H9 (cell line): ENCODE data around the gene KISS1R. TPM values are rescaled to one million over a fixed set of nuclear protein-coding genes. Genes with fewer than 3 reads are reported as not detected.
A peak's percentile ranks its signal among the peaks of the same experiment; 100 is the strongest.

Source experiments
- DNase-seq: peaks from one replicate; pipeline ENCODE4 v3.0.0-alpha.2; 2017
- H2AFZ ChIP-seq: one replicate; pipeline ENCODE4 v1.6.1; 2013; ENCODE audit warnings: mild to moderate bottlenecking, low read length, control low read depth, moderate library complexity
- H2AK5ac ChIP-seq: 2 replicates; pipeline ENCODE4 v1.6.1; 2013; ENCODE audit warnings: low read length, control low read depth, mixed read lengths; ENCODE audit not compliant: insufficient read length
- H2BK120ac ChIP-seq: one replicate; pipeline ENCODE4 v1.6.1; 2013; ENCODE audit warnings: low read depth, mild to moderate bottlenecking, low read length, control low read depth, inconsistent platforms; ENCODE audit not compliant: poor library complexity, severe bottlenecking
- H2BK12ac ChIP-seq: 2 replicates; pipeline ENCODE4 v1.6.1; 2013; ENCODE audit warnings: low read length, control low read depth, mixed read lengths, low read depth; ENCODE audit not compliant: insufficient read length
- H2BK15ac ChIP-seq: 2 replicates; pipeline ENCODE4 v1.6.1; 2013; ENCODE audit warnings: low read depth, low read length, control low read depth
- H2BK20ac ChIP-seq: one replicate; pipeline ENCODE4 v1.6.1; 2013; ENCODE audit warnings: low read depth, mild to moderate bottlenecking, low read length, control low read depth, inconsistent platforms; ENCODE audit not compliant: poor library complexity, severe bottlenecking
- H2BK5ac ChIP-seq: 2 replicates; pipeline ENCODE4 v1.6.1; 2013; ENCODE audit warnings: low read length, control low read depth, mixed read lengths; ENCODE audit not compliant: insufficient read length
- H3K14ac ChIP-seq: 2 replicates; pipeline ENCODE4 v1.6.1; 2013; ENCODE audit warnings: low read length, control low read depth; ENCODE audit not compliant: insufficient read depth
- H3K18ac ChIP-seq: 2 replicates; pipeline ENCODE4 v1.6.1; 2013; ENCODE audit warnings: low read depth, mild to moderate bottlenecking, mixed read lengths, low read length, control low read depth; ENCODE audit not compliant: insufficient read length
- H3K23ac ChIP-seq: 2 replicates; pipeline ENCODE4 v1.6.1; 2013; ENCODE audit warnings: low read length, control low read depth, mixed read lengths, low read depth; ENCODE audit not compliant: insufficient read length
- H3K23me2 ChIP-seq: 2 replicates; pipeline ENCODE4 v1.6.1; 2013; ENCODE audit warnings: low read depth, mild to moderate bottlenecking, mixed read lengths, low read length, control low read depth; ENCODE audit not compliant: insufficient read length, poor library complexity, severe bottlenecking
- H3K27ac ChIP-seq: 2 replicates; pipeline ENCODE4 v1.5.1; 2013; ENCODE audit warnings: low read length, control low read depth, mixed read lengths, low read depth; ENCODE audit not compliant: insufficient read length
- H3K27me3 ChIP-seq: 2 replicates; pipeline ENCODE4 v1.6.1; 2013; ENCODE audit warnings: low read length, control low read depth, inconsistent platforms; ENCODE audit not compliant: insufficient read depth
- H3K4ac ChIP-seq: 2 replicates; pipeline ENCODE4 v1.6.1; 2013; ENCODE audit warnings: low read depth, mild to moderate bottlenecking, control low read depth, inconsistent platforms, low read length, moderate library complexity
- H3K4me1 ChIP-seq: 2 replicates; pipeline ENCODE4 v1.6.1; 2013; ENCODE audit warnings: low read length, control low read depth, inconsistent platforms; ENCODE audit not compliant: insufficient read depth
- H3K4me2 ChIP-seq: 2 replicates; pipeline ENCODE4 v1.6.1; 2013; ENCODE audit warnings: low read length, control low read depth, mixed read lengths; ENCODE audit not compliant: insufficient read length, insufficient read depth
- H3K56ac ChIP-seq: 2 replicates; pipeline ENCODE4 v1.6.1; 2013; ENCODE audit warnings: low read depth, mild to moderate bottlenecking, mixed read lengths, low read length, control low read depth; ENCODE audit not compliant: insufficient read length
- H3K79me1 ChIP-seq: 2 replicates; pipeline ENCODE4 v1.6.1; 2013; ENCODE audit warnings: low read depth, mild to moderate bottlenecking, moderate library complexity, low read length, control low read depth, inconsistent platforms; ENCODE audit not compliant: insufficient read depth, poor library complexity, severe bottlenecking
- H3K79me2 ChIP-seq: 2 replicates; pipeline ENCODE4 v1.6.1; 2013; ENCODE audit warnings: low read length, control low read depth, inconsistent platforms; ENCODE audit not compliant: insufficient read depth
- H3K9ac ChIP-seq: 2 replicates; pipeline ENCODE4 v1.6.1; 2013; ENCODE audit warnings: low read length, control low read depth, mixed read lengths; ENCODE audit not compliant: insufficient read length; ENCODE audit errors: extremely low read depth
- H3K9me3 ChIP-seq: one replicate; pipeline ENCODE4 v1.6.1; 2013; ENCODE audit warnings: low read depth, low read length, inconsistent platforms; ENCODE audit not compliant: control insufficient read depth
- H3T11ph ChIP-seq: one replicate; pipeline ENCODE4 v1.6.1; 2013; ENCODE audit warnings: mild to moderate bottlenecking, low read length, control low read depth, inconsistent platforms
- H4K20me1 ChIP-seq: one replicate; pipeline ENCODE4 v1.6.1; 2013; ENCODE audit not compliant: control insufficient read depth, insufficient read length, insufficient read depth
- H4K5ac ChIP-seq: 2 replicates; pipeline ENCODE4 v1.6.1; 2013; ENCODE audit warnings: low read depth, mild to moderate bottlenecking, mixed read lengths, low read length, control low read depth; ENCODE audit not compliant: insufficient read length
- H4K8ac ChIP-seq: replicated peaks from 2 replicates; pipeline ENCODE4 v1.6.1; 2013; ENCODE audit warnings: low read length, control low read depth, mixed read lengths, low read depth; ENCODE audit not compliant: insufficient read length
- H4K91ac ChIP-seq: 2 replicates; pipeline ENCODE4 v1.6.1; 2013; ENCODE audit warnings: low read depth, mild to moderate bottlenecking, moderate library complexity, mixed read lengths, low read length, control low read depth; ENCODE audit not compliant: insufficient read length
- H3K27ac Mint-ChIP-seq, 3 experiments: 2 replicates in 2 of 3; 3 replicates in 1 of 3; pipeline ENCODE4 v1.8.0; 2020 to 2021; ENCODE audit warnings: mixed read lengths in 3 of 3, mild to moderate bottlenecking in 1 of 3, moderate library complexity in 1 of 3
- H3K27me3 Mint-ChIP-seq: 2 replicates; pipeline ENCODE4 v1.8.0; 2021; ENCODE audit warnings: low read depth, mild to moderate bottlenecking, moderate library complexity, mixed read lengths
- H3K36me3 Mint-ChIP-seq, 3 experiments: 2 replicates in 2 of 3; 3 replicates in 1 of 3; pipeline ENCODE4 v1.8.0; 2020 to 2021; ENCODE audit warnings: low read depth in 3 of 3, mixed read lengths in 3 of 3; ENCODE audit not compliant: insufficient read depth in 1 of 3
- H3K4me1 Mint-ChIP-seq, 2 experiments: 2 replicates each; pipeline ENCODE4 v1.8.0; 2020; ENCODE audit warnings: mixed read lengths in 2 of 2
- H3K4me3 Mint-ChIP-seq, 2 experiments: 2 replicates in 1 of 2; 3 replicates in 1 of 2; pipeline ENCODE4 v1.8.0; 2020 to 2021; ENCODE audit warnings: mild to moderate bottlenecking in 2 of 2, mixed read lengths in 2 of 2, moderate library complexity in 1 of 2
- H3K9me3 Mint-ChIP-seq, 2 experiments: 2 replicates in 1 of 2; 3 replicates in 1 of 2; pipeline ENCODE4 v1.8.0; 2020; ENCODE audit warnings: mild to moderate bottlenecking in 2 of 2, mixed read lengths in 2 of 2, moderate library complexity in 1 of 2
- WGBS: extraction: QIAGEN DNeasy Blood & Tissue Kit; methylation state at CpG from one replicate; pipeline ENCODE4 v1.1.7; 2013; ENCODE audit warnings: missing lambda C conversion rate, low lambda C conversion rate, mixed read lengths; ENCODE audit not compliant: insufficient read length; ENCODE audit errors: extremely low coverage; 5-methylcytosine and 5-hydroxymethylcytosine counted together
- total RNA-seq: library from RNA; stranded (reverse); gene quantifications from 2 replicates; pipeline ENCODE4 v1.2.1, GENCODE V29; 2021
- TF ChIP-seq, protein P1 (sequence below): fragments of 200-600 bp; sonication (generic); conservative IDR thresholded peaks from 3 replicates; pipeline ENCODE4 v1.8.0; 2021; ENCODE audit warnings: antibody characterized with exemption, mild to moderate bottlenecking

The KISS1R gene
- total RNA-seq, 1 experiment from 2014 or later = 3.3 TPM

DNA sequence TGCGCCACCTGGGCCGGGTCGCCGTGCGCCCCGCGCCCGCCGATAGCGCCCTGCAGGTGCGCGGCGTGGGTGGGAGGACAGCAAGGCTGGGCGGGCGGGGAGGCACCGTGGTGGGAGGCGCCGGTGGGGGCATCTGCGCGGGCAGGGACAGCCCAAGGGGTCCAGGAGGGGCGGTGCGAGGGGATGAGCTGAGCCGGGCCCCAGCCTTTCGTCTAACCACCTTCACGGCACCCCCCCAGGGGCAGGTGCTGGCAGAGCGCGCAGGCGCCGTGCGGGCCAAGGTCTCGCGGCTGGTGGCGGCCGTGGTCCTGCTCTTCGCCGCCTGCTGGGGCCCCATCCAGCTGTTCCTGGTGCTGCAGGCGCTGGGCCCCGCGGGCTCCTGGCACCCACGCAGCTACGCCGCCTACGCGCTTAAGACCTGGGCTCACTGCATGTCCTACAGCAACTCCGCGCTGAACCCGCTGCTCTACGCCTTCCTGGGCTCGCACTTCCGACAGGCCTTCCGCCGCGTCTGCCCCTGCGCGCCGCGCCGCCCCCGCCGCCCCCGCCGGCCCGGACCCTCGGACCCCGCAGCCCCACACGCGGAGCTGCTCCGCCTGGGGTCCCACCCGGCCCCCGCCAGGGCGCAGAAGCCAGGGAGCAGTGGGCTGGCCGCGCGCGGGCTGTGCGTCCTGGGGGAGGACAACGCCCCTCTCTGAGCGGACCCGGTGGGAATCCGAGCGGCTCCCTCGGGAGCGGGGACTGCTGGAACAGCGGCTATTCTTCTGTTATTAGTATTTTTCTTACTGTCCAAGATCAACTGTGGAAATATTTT lies 3.1 kb downstream of the KISS1R start:
- peaks cover 19% of the 10 kb centered on the region; the same call in 1 of the 2 replicates for H3K27me3 ChIP-seq

More for the DNA sequence above, 3.1 kb downstream of the KISS1R start:
- Mint-ChIP-seq H3K27ac (no peak overlapping the region), H3K9me3 (peaks cover 0 to 3% of the 10 kb centered on the region in 2 experiments; a peak in 2 of 5 replicates), H3K4me1 (peaks cover 5 to 8% of the 10 kb centered on the region in 2 experiments; a peak in 3 of 4 replicates), H3K27me3 (peaks cover 64% of the 10 kb centered on the region), H3K4me3 (peak overlapping the region; percentile 9 to 69; a peak in 4 of 5 replicates), H3K36me3 (peaks cover 0 to 2% (median 0%) of the 10 kb centered on the region in 3 experiments; a peak in 1 of 7 replicates)
- H3K4me1 ChIP-seq = no peaks in the 10 kb centered on the region
- no peak overlapping the region for H4K8ac ChIP-seq
- no peak overlapping the region for H3K56ac ChIP-seq
- DNase-seq = no peak
- no peak overlapping the region for H2AFZ ChIP-seq
- H3K79me2 ChIP-seq = no peaks in the 10 kb centered on the region
- H3T11ph ChIP-seq = no peak overlapping the region
- H2BK5ac ChIP-seq = no peak overlapping the region
- H2BK12ac ChIP-seq = no peak overlapping the region
- H2BK15ac ChIP-seq = no peak overlapping the region
- H3K4me2 ChIP-seq = peak overlapping the region; percentile 23
- no peak overlapping the region for H3K14ac ChIP-seq
- H3K4ac ChIP-seq = no peak overlapping the region
- H3K27ac ChIP-seq = no peak overlapping the region
- no peak overlapping the region for H4K91ac ChIP-seq
- H3K23me2 ChIP-seq = peaks cover 17% of the 10 kb centered on the region
- no peaks in the 10 kb centered on the region for H3K79me1 ChIP-seq
- WGBS = no CpG with 5 or more reads among the region's 84 CpGs
- H3K9ac ChIP-seq = no peak overlapping the region
- no peaks in the 10 kb centered on the region for H3K9me3 ChIP-seq
- no peak overlapping the region for H3K18ac ChIP-seq
- TF ChIP-seq, protein P1, sequence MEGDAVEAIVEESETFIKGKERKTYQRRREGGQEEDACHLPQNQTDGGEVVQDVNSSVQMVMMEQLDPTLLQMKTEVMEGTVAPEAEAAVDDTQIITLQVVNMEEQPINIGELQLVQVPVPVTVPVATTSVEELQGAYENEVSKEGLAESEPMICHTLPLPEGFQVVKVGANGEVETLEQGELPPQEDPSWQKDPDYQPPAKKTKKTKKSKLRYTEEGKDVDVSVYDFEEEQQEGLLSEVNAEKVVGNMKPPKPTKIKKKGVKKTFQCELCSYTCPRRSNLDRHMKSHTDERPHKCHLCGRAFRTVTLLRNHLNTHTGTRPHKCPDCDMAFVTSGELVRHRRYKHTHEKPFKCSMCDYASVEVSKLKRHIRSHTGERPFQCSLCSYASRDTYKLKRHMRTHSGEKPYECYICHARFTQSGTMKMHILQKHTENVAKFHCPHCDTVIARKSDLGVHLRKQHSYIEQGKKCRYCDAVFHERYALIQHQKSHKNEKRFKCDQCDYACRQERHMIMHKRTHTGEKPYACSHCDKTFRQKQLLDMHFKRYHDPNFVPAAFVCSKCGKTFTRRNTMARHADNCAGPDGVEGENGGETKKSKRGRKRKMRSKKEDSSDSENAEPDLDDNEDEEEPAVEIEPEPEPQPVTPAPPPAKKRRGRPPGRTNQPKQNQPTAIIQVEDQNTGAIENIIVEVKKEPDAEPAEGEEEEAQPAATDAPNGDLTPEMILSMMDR = no peak
- H2BK120ac ChIP-seq = no peak overlapping the region
- no peak overlapping the region for H2BK20ac ChIP-seq
- H4K20me1 ChIP-seq = no peaks in the 10 kb centered on the region
- no peak overlapping the region for H2AK5ac ChIP-seq
- H3K23ac ChIP-seq = no peak overlapping the region
- no peak overlapping the region for H4K5ac ChIP-seq
